ENCODE data around the gene WDFY4. TPM values are rescaled to one million over a fixed set of nuclear protein-coding genes. Genes with fewer than 3 reads are reported as not detected.

The WDFY4 gene
- total and polyA plus RNA-seq, 4 donors, result 4.6 to 26.9 (median 13.5) TPM

DNA sequence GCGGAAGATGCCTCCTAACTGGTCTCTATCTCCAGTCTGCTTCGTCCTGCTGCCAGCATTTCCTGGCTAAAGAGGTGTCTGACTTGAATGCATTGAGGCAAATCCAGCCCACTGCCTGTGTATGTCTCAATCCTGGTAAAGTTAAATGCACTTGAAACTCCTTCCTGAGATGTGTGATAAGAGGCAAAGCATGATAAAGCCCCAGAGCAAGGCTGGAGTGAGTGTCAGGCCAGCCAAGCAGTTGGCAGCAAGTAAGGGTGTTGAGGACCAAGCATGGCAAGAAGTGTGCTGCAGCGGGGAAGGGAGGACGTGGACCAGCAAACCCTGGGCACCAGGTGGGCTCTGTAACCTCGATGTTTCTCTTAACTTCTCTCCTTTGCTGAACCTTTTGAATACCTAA lies 225.9 kb downstream of the WDFY4 start:
- Histone ChIP-seq H3K4me1 (ENCODE audit: control insufficient read depth in 5 of 5, insufficient read depth in 5 of 5, low read length in 5 of 5) (peaks cover 0 to 2% (median 1%) of the 10 kb centered on the region in 5 donors), H3K27me3 (ENCODE audit: control insufficient read depth in 3 of 3, insufficient read depth in 3 of 3, low read length in 2 of 3) (no peaks in the 10 kb centered on the region), H3K9me3 (ENCODE audit: control insufficient read depth in 4 of 4, insufficient read depth in 3 of 4, low read length in 3 of 4) (no peaks in the 10 kb centered on the region), H3K36me3 (ENCODE audit: control insufficient read depth in 4 of 4, insufficient read depth in 4 of 4, low read length in 4 of 4) (no peaks in the 10 kb centered on the region), H3K27ac (ENCODE audit: low read depth in 1 of 2, low read length in 1 of 2) (no peak overlapping the region), H3K4me3 (no peak overlapping the region), H3K9ac (ENCODE audit: insufficient read depth in 1 of 2, low read length in 2 of 2) (no peak overlapping the region)
- 71 to 82% methylated on average over 5 of the region's 5 CpGs for WGBS, 2 donors
- DNase-seq (peak in 1 of 3 donors; percentile 61), ATAC-seq (ENCODE audit: insufficient read depth, low FRiP score) (no peak)
- TF ChIP-seq, protein P1, sequence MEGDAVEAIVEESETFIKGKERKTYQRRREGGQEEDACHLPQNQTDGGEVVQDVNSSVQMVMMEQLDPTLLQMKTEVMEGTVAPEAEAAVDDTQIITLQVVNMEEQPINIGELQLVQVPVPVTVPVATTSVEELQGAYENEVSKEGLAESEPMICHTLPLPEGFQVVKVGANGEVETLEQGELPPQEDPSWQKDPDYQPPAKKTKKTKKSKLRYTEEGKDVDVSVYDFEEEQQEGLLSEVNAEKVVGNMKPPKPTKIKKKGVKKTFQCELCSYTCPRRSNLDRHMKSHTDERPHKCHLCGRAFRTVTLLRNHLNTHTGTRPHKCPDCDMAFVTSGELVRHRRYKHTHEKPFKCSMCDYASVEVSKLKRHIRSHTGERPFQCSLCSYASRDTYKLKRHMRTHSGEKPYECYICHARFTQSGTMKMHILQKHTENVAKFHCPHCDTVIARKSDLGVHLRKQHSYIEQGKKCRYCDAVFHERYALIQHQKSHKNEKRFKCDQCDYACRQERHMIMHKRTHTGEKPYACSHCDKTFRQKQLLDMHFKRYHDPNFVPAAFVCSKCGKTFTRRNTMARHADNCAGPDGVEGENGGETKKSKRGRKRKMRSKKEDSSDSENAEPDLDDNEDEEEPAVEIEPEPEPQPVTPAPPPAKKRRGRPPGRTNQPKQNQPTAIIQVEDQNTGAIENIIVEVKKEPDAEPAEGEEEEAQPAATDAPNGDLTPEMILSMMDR (IDR thresholded peaks at IDR 0.05; ENCODE audit: control extremely low read depth, extremely low read depth), result no peak

DNA sequence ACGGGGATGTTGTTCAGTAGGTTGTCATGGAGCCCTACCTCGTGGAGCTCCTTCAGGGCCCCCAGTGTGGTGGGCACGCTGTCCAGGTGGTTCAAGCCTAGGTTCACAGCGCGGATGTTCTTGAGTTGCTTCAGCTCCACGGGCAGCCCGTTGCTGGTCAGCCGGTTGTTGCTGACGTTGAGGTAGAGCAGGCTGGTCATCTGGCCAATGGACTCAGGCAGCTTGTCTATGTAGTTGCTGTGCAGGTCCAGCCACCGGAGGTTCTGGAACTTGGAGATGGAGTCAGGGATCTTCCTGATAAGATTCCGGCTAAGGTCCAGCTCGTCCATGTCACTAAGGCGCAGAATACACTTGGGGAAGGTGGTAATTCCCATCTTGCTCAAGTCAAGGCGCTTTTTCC lies 229.0 kb downstream of the WDFY4 start:
- Histone ChIP-seq H3K27me3 (ENCODE audit: control insufficient read depth in 3 of 3, insufficient read depth in 3 of 3, low read length in 2 of 3) (no peaks in the 10 kb centered on the region), H3K4me1 (ENCODE audit: control insufficient read depth in 5 of 5, insufficient read depth in 5 of 5, low read length in 5 of 5) (peaks cover 0 to 10% (median 2%) of the 10 kb centered on the region in 5 donors), H3K4me3 (no peak overlapping the region), H3K9ac (ENCODE audit: insufficient read depth in 1 of 2, low read length in 2 of 2) (no peak overlapping the region), H3K9me3 (ENCODE audit: control insufficient read depth in 4 of 4, insufficient read depth in 3 of 4, low read length in 3 of 4) (no peaks in the 10 kb centered on the region), H3K27ac (ENCODE audit: low read depth in 1 of 2, low read length in 1 of 2) (no peak overlapping the region), H3K36me3 (ENCODE audit: control insufficient read depth in 4 of 4, insufficient read depth in 4 of 4, low read length in 4 of 4) (no peaks in the 10 kb centered on the region)
- 84 to 94% methylated on average over 14 of the region's 14 CpGs for WGBS, 2 donors
- ATAC-seq (ENCODE audit: insufficient read depth, low FRiP score) (no peak), DNase-seq (no peak)
- TF ChIP-seq, protein P1 (IDR thresholded peaks at IDR 0.05; ENCODE audit: control extremely low read depth, extremely low read depth), result no peak

DNA sequence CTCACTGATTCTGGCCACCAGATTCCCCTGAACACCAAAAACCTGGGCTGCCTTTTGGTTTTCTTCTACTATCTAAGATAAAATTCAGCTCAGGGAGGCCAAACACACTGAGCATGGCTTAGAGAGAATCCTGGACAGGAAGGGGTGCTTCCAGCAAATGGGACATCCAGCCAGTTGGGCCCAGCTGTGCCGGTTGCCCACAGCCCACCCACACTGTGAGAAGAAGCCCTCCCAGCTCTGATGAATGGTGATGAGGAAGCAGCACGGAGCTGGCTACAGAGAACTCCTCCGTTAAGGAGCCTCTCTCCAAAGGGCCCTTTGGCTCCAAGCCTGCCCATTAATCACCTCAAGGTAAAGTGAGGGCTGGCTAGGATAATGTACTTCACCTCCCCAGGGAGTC lies 239.1 kb downstream of the WDFY4 start:
- 40 to 79% methylated on average over 3 of the region's 3 CpGs for WGBS, 2 donors
- Histone ChIP-seq H3K27me3 (ENCODE audit: control insufficient read depth in 3 of 3, insufficient read depth in 3 of 3, low read length in 2 of 3) (no peaks in the 10 kb centered on the region), H3K9me3 (ENCODE audit: control insufficient read depth in 4 of 4, insufficient read depth in 3 of 4, low read length in 3 of 4) (peaks cover 0 to 4% (median 0%) of the 10 kb centered on the region in 4 donors), H3K9ac (ENCODE audit: insufficient read depth in 1 of 2, low read length in 2 of 2) (no peak overlapping the region), H3K36me3 (ENCODE audit: control insufficient read depth in 4 of 4, insufficient read depth in 4 of 4, low read length in 4 of 4) (no peaks in the 10 kb centered on the region), H3K4me3 (no peak overlapping the region), H3K4me1 (ENCODE audit: control insufficient read depth in 5 of 5, insufficient read depth in 5 of 5, low read length in 5 of 5) (peaks cover 0 to 12% (median 0%) of the 10 kb centered on the region in 5 donors), H3K27ac (ENCODE audit: low read depth in 1 of 2, low read length in 1 of 2) (no peak overlapping the region)
- TF ChIP-seq, protein P1 (IDR thresholded peaks at IDR 0.05; ENCODE audit: control extremely low read depth, extremely low read depth), result no peak
- no peak for ATAC-seq (ENCODE audit: insufficient read depth, low FRiP score)
- peak; percentile 64 to 82 (median 79) for DNase-seq

DNA sequence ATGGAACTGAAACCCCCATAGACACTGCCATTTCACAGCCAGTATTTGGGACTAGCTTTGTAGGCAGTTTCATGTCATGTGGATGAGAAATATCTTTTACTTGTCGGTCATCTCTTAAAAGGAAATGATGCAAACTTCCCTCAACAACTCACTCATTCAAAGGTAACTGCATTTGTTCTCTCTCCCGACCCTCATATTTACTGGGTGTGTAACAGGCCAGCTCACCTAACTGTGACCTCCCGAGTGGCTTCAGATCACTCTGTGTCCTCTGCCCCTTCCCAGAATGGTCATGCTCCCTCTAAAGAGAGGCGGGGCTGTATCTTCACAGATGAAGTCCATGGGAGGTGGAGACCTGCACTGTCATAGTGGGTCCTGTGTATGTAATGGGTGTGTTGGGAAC lies 240.3 kb downstream of the WDFY4 start:
- Histone ChIP-seq H3K4me3 (no peak overlapping the region), H3K27ac (ENCODE audit: low read depth in 1 of 2, low read length in 1 of 2) (no peak overlapping the region), H3K9me3 (ENCODE audit: control insufficient read depth in 4 of 4, insufficient read depth in 3 of 4, low read length in 3 of 4) (peaks cover 0 to 4% (median 0%) of the 10 kb centered on the region in 4 donors), H3K4me1 (ENCODE audit: control insufficient read depth in 5 of 5, insufficient read depth in 5 of 5, low read length in 5 of 5) (peaks cover 0 to 12% (median 0%) of the 10 kb centered on the region in 5 donors), H3K9ac (ENCODE audit: insufficient read depth in 1 of 2, low read length in 2 of 2) (no peak overlapping the region), H3K27me3 (ENCODE audit: control insufficient read depth in 3 of 3, insufficient read depth in 3 of 3, low read length in 2 of 3) (no peaks in the 10 kb centered on the region), H3K36me3 (ENCODE audit: control insufficient read depth in 4 of 4, insufficient read depth in 4 of 4, low read length in 4 of 4) (no peaks in the 10 kb centered on the region)
- no peak for DNase-seq
- ATAC-seq (ENCODE audit: insufficient read depth, low FRiP score), result no peak
- WGBS, 2 donors, result 56 to 94% methylated on average over 4 of the region's 4 CpGs
- TF ChIP-seq, protein P1 (IDR thresholded peaks at IDR 0.05; ENCODE audit: control extremely low read depth, extremely low read depth), result no peak

Measured in lung (tissue), 12 donors.